SU-DHL-6 (cell line): ENCODE data around the gene CLEC1B.

ENCODE experiments used
- H2AFZ ChIP-seq: fragments of 200-600 bp; sonication (generic); 2 replicates; pipeline ENCODE4 v1.6.1; 2014; ENCODE audit warnings: low read depth, mild to moderate bottlenecking, moderate library complexity, mixed read lengths, antibody characterized with exemption, low read length; ENCODE audit not compliant: severe bottlenecking
- H3F3A ChIP-seq: fragments of 200-600 bp; shearing (Covaris generic); 2 replicates; pipeline ENCODE4 v1.6.0; 2016; ENCODE audit warnings: antibody characterized with exemption, mild to moderate bottlenecking; ENCODE audit not compliant: insufficient read depth
- H3K27ac ChIP-seq: fragments of 200-600 bp; sonication (generic); 2 replicates; pipeline ENCODE4 v1.5.1; 2016; ENCODE audit warnings: low read depth, mild to moderate bottlenecking, low read length, moderate library complexity, mixed read lengths
- H3K27me3 ChIP-seq: fragments of 200-600 bp; sonication (generic), shearing (Covaris generic); 2 replicates; pipeline ENCODE4 v1.6.0; 2014; ENCODE audit warnings: mild to moderate bottlenecking, low read length
- H3K36me3 ChIP-seq: fragments of 200-600 bp; sonication (generic); 2 replicates; pipeline ENCODE4 v1.6.1; 2014; ENCODE audit warnings: mild to moderate bottlenecking, low read length, mixed read lengths
- H3K4me2 ChIP-seq: fragments of 300-600, 200-600 bp; shearing (Covaris generic), sonication (generic); 2 replicates; pipeline ENCODE4 v1.6.0; 2014; ENCODE audit warnings: low read length, low read depth, mild to moderate bottlenecking; ENCODE audit not compliant: poor library complexity, severe bottlenecking
- H3K4me3 ChIP-seq: fragments of 200-600 bp; sonication (generic); 2 replicates; pipeline ENCODE4 v1.5.1; 2014; ENCODE audit warnings: antibody characterized with exemption, low read length, mild to moderate bottlenecking, mixed read lengths; ENCODE audit not compliant: insufficient read depth, poor library complexity, severe bottlenecking
- H3K79me2 ChIP-seq: fragments of 200-600 bp; sonication (generic); 2 replicates; pipeline ENCODE4 v1.6.1; 2014; ENCODE audit warnings: mild to moderate bottlenecking, low read length, moderate library complexity; ENCODE audit not compliant: insufficient read depth
- H3K9ac ChIP-seq: fragments of 200-600 bp; sonication (generic); 2 replicates; pipeline ENCODE4 v1.7.0; 2014; ENCODE audit warnings: mild to moderate bottlenecking, low read length
- H3K9me2 ChIP-seq: fragments of 200-600 bp; sonication (generic); replicated peaks from 2 replicates; pipeline ENCODE4 v1.6.1; 2014; ENCODE audit warnings: low read length; ENCODE audit not compliant: insufficient read depth
- H3K9me3 ChIP-seq: fragments of 200-600 bp; sonication (generic); 2 replicates; pipeline ENCODE4 v1.6.1; 2014; ENCODE audit warnings: low read length, mixed read lengths; ENCODE audit not compliant: insufficient read depth
- H4K20me1 ChIP-seq: fragments of 200-600 bp; sonication (generic); 2 replicates; pipeline ENCODE4 v1.6.1; 2014; ENCODE audit warnings: low read depth, mild to moderate bottlenecking, antibody characterized with exemption, low read length, moderate library complexity, mixed read lengths
- EZH2phosphoT487 ChIP-seq: fragments of 200-600 bp; sonication (generic), shearing (Covaris generic); conservative IDR thresholded peaks from 2 replicates; pipeline ENCODE4 v1.6.1; 2018; ENCODE audit warnings: mild to moderate bottlenecking, antibody characterized with exemption, low read length, moderate library complexity, mixed read lengths
- TF ChIP-seq, protein P1 (sequence below): fragments of 200-600 bp; sonication (generic); IDR thresholded peaks from one replicate; pipeline ENCODE4 v1.5.1; 2017; ENCODE audit warnings: antibody characterized with exemption, mild to moderate bottlenecking, low read length, moderate library complexity; ENCODE audit not compliant: insufficient read depth, poor library complexity, severe bottlenecking

The CLEC1B gene

DNA sequence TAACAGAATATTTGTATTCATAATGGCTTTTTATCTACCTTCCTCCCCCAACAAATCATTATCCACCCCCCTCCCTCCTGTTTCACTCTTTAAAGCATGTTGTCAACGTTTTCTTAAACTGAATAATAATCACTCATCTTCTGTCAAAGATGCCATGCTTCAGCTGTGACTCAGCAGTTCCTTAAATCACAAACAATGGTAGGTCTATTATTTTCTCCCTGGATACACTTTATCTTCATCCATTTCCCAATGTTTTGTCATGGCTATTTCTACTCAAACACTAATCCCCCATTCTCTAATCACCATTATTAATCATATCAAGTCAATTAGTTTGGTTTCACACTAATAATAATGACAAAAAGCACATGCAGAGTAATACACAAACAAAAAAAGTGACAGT is 18.0 kb upstream of the CLEC1B start:
- no peaks in the 10 kb centered on the region for H3K9me2 ChIP-seq
- no peaks in the 10 kb centered on the region for H3F3A ChIP-seq
- no peak for TF ChIP-seq EZH2phosphoT487
- TF ChIP-seq, protein P1, sequence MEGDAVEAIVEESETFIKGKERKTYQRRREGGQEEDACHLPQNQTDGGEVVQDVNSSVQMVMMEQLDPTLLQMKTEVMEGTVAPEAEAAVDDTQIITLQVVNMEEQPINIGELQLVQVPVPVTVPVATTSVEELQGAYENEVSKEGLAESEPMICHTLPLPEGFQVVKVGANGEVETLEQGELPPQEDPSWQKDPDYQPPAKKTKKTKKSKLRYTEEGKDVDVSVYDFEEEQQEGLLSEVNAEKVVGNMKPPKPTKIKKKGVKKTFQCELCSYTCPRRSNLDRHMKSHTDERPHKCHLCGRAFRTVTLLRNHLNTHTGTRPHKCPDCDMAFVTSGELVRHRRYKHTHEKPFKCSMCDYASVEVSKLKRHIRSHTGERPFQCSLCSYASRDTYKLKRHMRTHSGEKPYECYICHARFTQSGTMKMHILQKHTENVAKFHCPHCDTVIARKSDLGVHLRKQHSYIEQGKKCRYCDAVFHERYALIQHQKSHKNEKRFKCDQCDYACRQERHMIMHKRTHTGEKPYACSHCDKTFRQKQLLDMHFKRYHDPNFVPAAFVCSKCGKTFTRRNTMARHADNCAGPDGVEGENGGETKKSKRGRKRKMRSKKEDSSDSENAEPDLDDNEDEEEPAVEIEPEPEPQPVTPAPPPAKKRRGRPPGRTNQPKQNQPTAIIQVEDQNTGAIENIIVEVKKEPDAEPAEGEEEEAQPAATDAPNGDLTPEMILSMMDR: no peak
- no peak overlapping the region for H3K27ac ChIP-seq
- no peaks in the 10 kb centered on the region for H3K27me3 ChIP-seq
- H3K36me3 ChIP-seq: no peaks in the 10 kb centered on the region
- no peaks in the 10 kb centered on the region for H3K79me2 ChIP-seq
- no peaks in the 10 kb centered on the region for H3K9me3 ChIP-seq
- no peak overlapping the region for H3K9ac ChIP-seq
- no peak overlapping the region for H2AFZ ChIP-seq
- no peak overlapping the region for H3K4me2 ChIP-seq
- H4K20me1 ChIP-seq: no peaks in the 10 kb centered on the region
- H3K4me3 ChIP-seq: no peak overlapping the region

DNA sequence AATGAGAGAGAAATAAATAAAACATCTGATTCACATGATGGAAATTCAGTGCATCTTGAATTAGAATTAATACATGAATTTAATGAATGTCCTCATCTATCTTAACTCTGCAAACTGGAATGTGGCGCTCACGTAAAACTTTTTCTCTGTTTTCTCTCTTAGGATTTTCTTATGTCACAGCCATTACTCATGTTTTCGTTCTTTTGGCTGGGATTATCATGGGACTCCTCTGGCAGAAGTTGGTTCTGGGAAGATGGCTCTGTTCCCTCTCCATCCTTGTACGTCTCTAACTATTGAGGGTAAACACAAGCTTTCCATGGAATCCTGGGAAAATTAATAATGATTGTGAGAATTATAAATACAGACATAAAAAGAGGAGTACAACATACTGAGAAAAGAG is 16.5 kb upstream of the CLEC1B start:
- H4K20me1 ChIP-seq: no peaks in the 10 kb centered on the region
- H3K9ac ChIP-seq: no peak overlapping the region
- H2AFZ ChIP-seq: no peak overlapping the region
- no peaks in the 10 kb centered on the region for H3K79me2 ChIP-seq
- no peak overlapping the region for H3K27ac ChIP-seq
- no peak for TF ChIP-seq EZH2phosphoT487
- TF ChIP-seq, protein P1: no peak
- H3K4me3 ChIP-seq: no peak overlapping the region
- H3K4me2 ChIP-seq: no peak overlapping the region
- no peaks in the 10 kb centered on the region for H3F3A ChIP-seq
- H3K36me3 ChIP-seq: no peaks in the 10 kb centered on the region
- no peaks in the 10 kb centered on the region for H3K27me3 ChIP-seq
- no peaks in the 10 kb centered on the region for H3K9me2 ChIP-seq
- H3K9me3 ChIP-seq: no peaks in the 10 kb centered on the region

DNA sequence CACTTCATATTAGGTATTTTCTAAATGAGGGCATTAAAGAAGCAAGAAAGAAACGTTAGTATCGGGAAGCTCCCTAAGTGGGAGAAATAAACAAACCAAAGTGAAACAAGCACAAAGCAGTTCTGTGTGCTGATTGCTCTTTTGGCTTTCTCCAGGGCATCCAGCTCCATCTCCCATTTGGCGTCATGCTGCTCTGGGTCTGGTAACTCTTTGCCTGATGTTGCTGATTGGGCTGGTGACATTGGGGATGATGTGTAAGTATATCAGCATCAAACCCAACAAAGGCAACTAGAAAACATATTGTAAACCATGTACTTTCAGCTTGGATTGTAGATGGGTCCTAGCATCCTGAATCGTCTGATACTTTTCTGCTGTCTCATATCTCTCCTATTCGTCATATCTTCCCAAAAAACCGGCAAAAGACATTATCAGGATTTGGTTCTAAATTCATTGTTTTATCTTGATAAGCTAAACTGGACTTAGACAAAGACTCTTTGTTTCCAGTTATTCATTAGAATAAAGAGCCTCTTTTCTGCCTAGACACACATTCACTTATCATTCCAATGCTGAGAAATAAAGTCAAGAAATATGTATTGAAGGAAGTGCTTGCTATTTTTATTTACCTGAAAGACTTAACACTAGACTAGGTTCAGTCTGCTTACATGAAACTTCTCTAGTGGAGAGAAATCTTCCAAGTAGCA is 13.9 kb upstream of the CLEC1B start:
- Histone ChIP-seq H3K9me3 (no peaks in the 10 kb centered on the region), H3K36me3 (no peaks in the 10 kb centered on the region), H3K9me2 (no peaks in the 10 kb centered on the region), H4K20me1 (no peaks in the 10 kb centered on the region), H3K79me2 (no peaks in the 10 kb centered on the region), H2AFZ (no peak overlapping the region), H3K4me3 (no peak overlapping the region), H3K4me2 (no peak overlapping the region), H3K27ac (no peak overlapping the region), H3F3A (no peaks in the 10 kb centered on the region), H3K9ac (no peak overlapping the region), H3K27me3 (no peaks in the 10 kb centered on the region)
- TF ChIP-seq, protein P1: no peak
- no peak for TF ChIP-seq EZH2phosphoT487
